GM12892 (cell line): ENCODE measurements around the gene DNAJB13.

ENCODE experiments used
- DNase-seq: peaks from one replicate; pipeline ENCODE4 v3.0.0; 2011; ENCODE audit not compliant: insufficient read length
- FAIRE-seq: peaks from 2 replicates; lab custom pipeline; 2011; peaks lifted over from hg19 to GRCh38; lab: Jason Lieb, UNC
- POLR2A ChIP-seq: IDR thresholded peaks from 2 replicates; pipeline ENCODE4 v1.6.1; 2011; ENCODE audit warnings: low read depth, low read length, control low read depth
- POLR2AphosphoS5 ChIP-seq: IDR thresholded peaks from 2 replicates; pipeline ENCODE4 v1.6.1; 2011; ENCODE audit warnings: low read depth, low read length, control low read depth
- TAF1 ChIP-seq: IDR thresholded peaks from 2 replicates; pipeline ENCODE4 v1.6.1; 2011; ENCODE audit warnings: low read depth, mild to moderate bottlenecking, control low read depth, low read length, borderline replicate concordance

Gene DNAJB13

GRCh38 chr11:73997120-73997770 lies 46.4 kb downstream of the DNAJB13 start:
- FAIRE-seq (peak; percentile 77), DNase-seq (no peak)
- no peak for TF ChIP-seq POLR2A
- TF ChIP-seq POLR2AphosphoS5, result no peak
- no peak for TF ChIP-seq TAF1

- FAIRE-seq (no peak), DNase-seq (no peak)
- no peak for TF ChIP-seq POLR2AphosphoS5
- no peak for TF ChIP-seq POLR2A
- no peak for TF ChIP-seq TAF1
Observed at GRCh38 chr11:73998846-73999575, 48.2 kb downstream of the DNAJB13 start.

GRCh38 chr11:73999581-74000306 lies 48.9 kb downstream of the DNAJB13 start:
- DNase-seq (no peak), FAIRE-seq (no peak)
- no peak for TF ChIP-seq POLR2AphosphoS5
- no peak for TF ChIP-seq TAF1
- TF ChIP-seq POLR2A, result no peak

GRCh38 chr11:74000307-74001133 lies 49.7 kb downstream of the DNAJB13 start:
- FAIRE-seq (no peak), DNase-seq (no peak)
- TF ChIP-seq POLR2A, result no peak
- no peak for TF ChIP-seq POLR2AphosphoS5
- no peak for TF ChIP-seq TAF1

- DNase-seq, result no peak
- FAIRE-seq, result no peak
- TF ChIP-seq TAF1, result no peak
- TF ChIP-seq POLR2A, result no peak
- no peak for TF ChIP-seq POLR2AphosphoS5
Observed at GRCh38 chr11:74001822-74002286, 51.0 kb downstream of the DNAJB13 start.

- TF ChIP-seq POLR2AphosphoS5 (no peak), TAF1 (no peak), POLR2A (no peak)
- DNase-seq (no peak), FAIRE-seq (no peak)
Observed at GRCh38 chr11:74002832-74003231, 52.0 kb downstream of the DNAJB13 start.

- TF ChIP-seq POLR2A, result no peak
- no peak for TF ChIP-seq TAF1
- DNase-seq (no peak), FAIRE-seq (no peak)
Observed at GRCh38 chr11:74004046-74004695, 53.3 kb downstream of the DNAJB13 start.

- TF ChIP-seq POLR2A (no peak), POLR2AphosphoS5 (no peak)
- DNase-seq (no peak), FAIRE-seq (no peak)
Observed at GRCh38 chr11:74004759-74005615, 54.2 kb downstream of the DNAJB13 start.

- no peak for TF ChIP-seq POLR2A
- no peak for TF ChIP-seq POLR2AphosphoS5
- no peak for TF ChIP-seq TAF1
- DNase-seq, result no peak
- no peak for FAIRE-seq
Observed at GRCh38 chr11:74005721-74006517, 55.1 kb downstream of the DNAJB13 start.
